ENCODE measurements around the gene C1QB.
"Not testable (repeated sequence)": the region's sequence is repeated elsewhere in the genome, so short reads cannot be mapped to it uniquely, and the experiment has no call there.

Gene C1QB

DNA sequence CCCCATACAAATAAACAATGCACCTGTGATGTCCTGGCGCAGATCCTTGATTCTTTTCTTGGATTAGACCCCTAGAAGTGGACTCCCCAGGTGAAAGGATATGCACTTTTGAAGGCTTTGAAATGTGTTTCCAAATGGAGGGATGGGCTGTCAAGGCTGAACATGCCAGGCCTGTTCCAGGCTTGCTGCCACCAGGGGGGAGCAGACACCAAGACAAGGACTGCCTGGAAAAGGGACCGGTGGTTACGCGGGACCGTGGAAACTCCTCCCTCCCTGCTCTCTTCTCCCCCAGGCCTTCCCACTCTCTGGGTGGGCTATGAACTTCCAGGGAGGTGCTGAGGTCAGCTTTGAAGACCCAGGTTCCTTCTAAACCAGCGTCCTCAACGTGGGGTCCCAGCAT lies 12.7 kb downstream of the C1QB start:
- H3K27ac ChIP-seq (ENCODE audit: low read depth, low read length, severe bottlenecking) = no peak overlapping the region
- H3K4me3 ChIP-seq (ENCODE audit: extremely low read depth, insufficient read depth, low read length, poor library complexity, severe bottlenecking) = no peak overlapping the region
- WGBS, 2 experiments (ENCODE audit: insufficient coverage in 2 of 2) = 17 to 43% methylated on average over 3 to 5 of the region's 7 CpGs
- H3K36me3 ChIP-seq (ENCODE audit: control insufficient read depth, insufficient read depth, low read length) = no peaks in the 10 kb centered on the region
- no peaks in the 10 kb centered on the region for H3K9me3 ChIP-seq (ENCODE audit: control insufficient read depth, low read length)
- no peaks in the 10 kb centered on the region for H3K4me1 ChIP-seq (ENCODE audit: control insufficient read depth, insufficient read depth, low read length, poor library complexity, severe bottlenecking)

DNA sequence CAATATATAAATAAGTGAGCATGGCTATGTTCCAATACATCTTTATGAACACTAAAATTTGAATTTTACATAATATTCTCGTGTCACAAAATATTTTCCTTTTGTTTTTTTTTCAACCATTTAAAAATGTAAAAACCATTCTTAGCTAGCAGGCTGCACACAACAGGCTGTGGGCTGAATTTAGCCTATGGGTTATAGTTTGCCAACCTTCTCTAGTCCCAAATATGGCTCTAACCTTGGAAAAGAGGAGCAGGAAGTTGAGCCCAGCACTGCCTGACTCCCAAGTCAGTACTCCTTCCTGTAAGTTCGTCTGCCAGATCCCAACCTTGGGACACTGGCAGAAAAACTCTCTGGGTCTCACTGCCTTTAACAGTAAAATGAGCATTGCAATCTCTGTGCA lies 13.4 kb downstream of the C1QB start:
- H3K4me3 ChIP-seq (ENCODE audit: extremely low read depth, insufficient read depth, low read length, poor library complexity, severe bottlenecking) = no peak overlapping the region
- 67% methylated on average over 1 of the region's 2 CpGs; no CpG with 5 or more reads in 1 of the 2 experiments for WGBS, 2 experiments (ENCODE audit: insufficient coverage in 2 of 2)
- H3K4me1 ChIP-seq (ENCODE audit: control insufficient read depth, insufficient read depth, low read length, poor library complexity, severe bottlenecking) = no peaks in the 10 kb centered on the region
- no peaks in the 10 kb centered on the region for H3K36me3 ChIP-seq (ENCODE audit: control insufficient read depth, insufficient read depth, low read length)
- H3K27ac ChIP-seq (ENCODE audit: low read depth, low read length, severe bottlenecking) = no peak overlapping the region
- no peaks in the 10 kb centered on the region for H3K9me3 ChIP-seq (ENCODE audit: control insufficient read depth, low read length)

DNA sequence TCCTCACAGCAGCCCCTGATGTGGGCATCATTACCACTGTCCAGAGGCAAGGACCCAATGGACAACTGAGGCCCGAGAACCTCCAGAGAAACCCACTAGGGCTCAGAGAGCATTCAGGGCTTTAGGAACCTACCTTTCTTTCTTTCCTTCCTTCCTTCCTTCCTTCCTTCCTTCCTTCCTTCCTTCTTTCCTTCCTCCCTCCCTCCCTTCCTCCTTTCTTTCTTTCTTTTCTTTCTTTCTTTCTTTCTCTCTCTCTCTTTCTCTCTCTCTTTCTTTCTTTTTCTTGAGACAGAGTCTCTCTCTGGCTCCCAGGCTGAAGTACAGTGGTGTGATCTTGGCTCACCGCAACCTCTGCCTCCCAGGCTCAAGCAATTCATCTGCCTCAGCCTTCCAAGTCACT lies 15.8 kb downstream of the C1QB start:
- H3K4me1 ChIP-seq (ENCODE audit: control insufficient read depth, insufficient read depth, low read length, poor library complexity, severe bottlenecking); H3K27ac ChIP-seq (ENCODE audit: low read depth, low read length, severe bottlenecking); H3K36me3 ChIP-seq (ENCODE audit: control insufficient read depth, insufficient read depth, low read length); H3K4me3 ChIP-seq (ENCODE audit: extremely low read depth, insufficient read depth, low read length, poor library complexity, severe bottlenecking); H3K9me3 ChIP-seq (ENCODE audit: control insufficient read depth, low read length): not testable (repeated sequence)
- WGBS, 2 experiments (ENCODE audit: insufficient coverage in 2 of 2) = 90% methylated on average over 2 of the region's 2 CpGs

DNA sequence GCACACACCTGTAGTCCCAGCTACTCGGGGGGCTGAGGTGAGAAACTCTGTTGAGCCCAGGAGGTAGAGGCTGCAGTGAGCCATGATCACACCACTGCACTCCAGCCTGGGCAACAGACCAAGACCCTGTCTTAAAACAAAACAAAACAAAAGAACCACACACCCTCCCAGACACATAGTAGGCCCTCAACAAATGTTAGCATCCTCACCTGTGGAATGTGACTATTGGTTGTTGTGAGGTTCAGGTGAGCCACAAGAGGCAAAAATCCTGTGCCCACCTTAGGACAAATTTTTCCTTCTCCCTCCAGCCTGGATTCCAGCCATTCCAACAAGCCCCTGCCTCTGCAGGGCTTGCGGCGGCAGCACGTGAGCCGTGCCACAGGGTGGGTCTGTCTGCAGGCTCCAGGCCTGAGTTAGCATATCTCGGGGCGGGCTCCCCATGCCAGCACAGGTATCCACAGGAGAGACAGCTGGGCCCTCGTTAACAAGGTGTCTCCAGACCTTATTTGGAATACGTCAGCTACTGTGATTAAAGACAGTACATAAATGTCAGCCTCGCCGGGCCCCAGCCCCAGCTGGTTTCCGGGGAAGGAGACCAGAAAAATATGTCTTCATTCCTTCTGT lies 17.4 kb downstream of the C1QB start:
- H3K9me3 ChIP-seq (ENCODE audit: control insufficient read depth, low read length) = no peaks in the 10 kb centered on the region
- no peak overlapping the region for H3K27ac ChIP-seq (ENCODE audit: low read depth, low read length, severe bottlenecking)
- 84 to 87% methylated on average over 8 to 11 of the region's 12 CpGs for WGBS, 2 experiments (ENCODE audit: insufficient coverage in 2 of 2)
- H3K4me3 ChIP-seq (ENCODE audit: extremely low read depth, insufficient read depth, low read length, poor library complexity, severe bottlenecking) = no peak overlapping the region
- H3K36me3 ChIP-seq (ENCODE audit: control insufficient read depth, insufficient read depth, low read length) = no peaks in the 10 kb centered on the region
- H3K4me1 ChIP-seq (ENCODE audit: control insufficient read depth, insufficient read depth, low read length, poor library complexity, severe bottlenecking) = no peaks in the 10 kb centered on the region

DNA sequence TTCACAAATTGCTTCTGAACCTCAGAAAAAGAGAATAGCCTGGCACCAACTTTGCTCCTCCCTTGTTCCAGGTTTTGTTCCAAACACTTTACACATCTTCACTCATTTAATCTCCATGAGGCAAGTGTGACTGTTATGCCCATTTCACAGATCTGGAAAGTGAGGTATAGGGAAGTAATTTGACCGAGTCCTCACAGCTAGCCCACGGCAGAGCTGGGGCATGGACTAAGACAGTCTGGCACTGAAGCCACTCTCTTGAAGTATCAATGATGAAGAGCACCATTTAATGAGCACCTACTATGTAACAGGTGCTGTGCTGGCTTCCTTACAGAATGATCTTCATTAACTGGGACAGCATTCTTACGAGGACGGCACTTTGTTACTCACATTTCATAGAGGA lies 19.0 kb downstream of the C1QB start:
- no peak overlapping the region for H3K27ac ChIP-seq (ENCODE audit: low read depth, low read length, severe bottlenecking)
- H3K36me3 ChIP-seq (ENCODE audit: control insufficient read depth, insufficient read depth, low read length) = no peaks in the 10 kb centered on the region
- H3K9me3 ChIP-seq (ENCODE audit: control insufficient read depth, low read length) = no peaks in the 10 kb centered on the region
- no peaks in the 10 kb centered on the region for H3K4me1 ChIP-seq (ENCODE audit: control insufficient read depth, insufficient read depth, low read length, poor library complexity, severe bottlenecking)
- H3K4me3 ChIP-seq (ENCODE audit: extremely low read depth, insufficient read depth, low read length, poor library complexity, severe bottlenecking) = no peak overlapping the region
- WGBS, 2 experiments (ENCODE audit: insufficient coverage in 2 of 2) = 87 to 92% methylated on average over 4 of the region's 4 CpGs

DNA sequence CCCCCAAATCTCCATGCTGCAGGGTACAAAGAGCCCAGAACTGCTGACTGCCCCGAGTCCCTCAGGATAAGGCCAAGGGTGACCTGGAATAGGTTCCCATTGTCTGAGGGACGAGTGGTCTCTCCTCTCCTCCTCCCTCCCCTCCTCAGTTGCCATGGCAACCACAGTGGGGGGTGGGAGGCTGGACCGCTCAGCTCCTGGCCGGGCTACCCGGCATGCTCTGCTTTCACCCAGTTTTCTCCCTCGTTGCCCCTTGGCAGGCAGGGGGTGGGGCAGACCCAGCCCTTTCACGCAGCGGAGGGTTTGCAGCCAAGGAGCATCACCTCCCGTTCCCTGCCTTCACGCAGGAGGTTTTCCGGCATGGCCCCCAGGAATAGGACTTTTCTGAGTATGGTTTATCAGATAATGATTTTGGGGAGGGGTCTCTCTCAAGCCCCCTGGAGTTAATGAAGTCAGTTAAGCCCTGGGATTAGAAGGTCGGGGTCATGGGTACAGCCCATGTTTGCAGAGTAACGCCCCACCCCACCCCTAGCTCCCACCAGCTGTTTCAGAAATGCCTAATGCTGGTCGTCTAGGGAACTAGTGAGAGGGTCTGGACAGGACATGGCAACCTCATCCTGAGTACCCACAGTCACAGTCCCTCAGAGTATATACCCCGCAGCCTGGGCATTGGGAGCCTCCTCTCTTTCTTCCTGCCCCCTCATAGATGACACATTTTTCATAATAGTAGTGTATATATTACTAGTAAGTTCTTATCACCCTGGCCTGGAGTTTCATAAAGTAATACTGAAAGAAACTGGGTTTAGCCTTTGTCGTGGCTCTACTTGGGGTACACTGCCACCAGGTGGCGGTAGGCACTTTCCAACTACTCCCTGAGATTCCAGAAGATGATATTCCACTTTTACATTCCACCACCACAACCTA lies 20.7 kb downstream of the C1QB start:
- Histone ChIP-seq H3K9me3 (ENCODE audit: control insufficient read depth, low read length) (no peaks in the 10 kb centered on the region), H3K27ac (ENCODE audit: low read depth, low read length, severe bottlenecking) (no peak overlapping the region), H3K36me3 (ENCODE audit: control insufficient read depth, insufficient read depth, low read length) (no peaks in the 10 kb centered on the region), H3K4me1 (ENCODE audit: control insufficient read depth, insufficient read depth, low read length, poor library complexity, severe bottlenecking) (no peaks in the 10 kb centered on the region), H3K4me3 (ENCODE audit: extremely low read depth, insufficient read depth, low read length, poor library complexity, severe bottlenecking) (no peak overlapping the region)
- WGBS, 2 experiments (ENCODE audit: insufficient coverage in 2 of 2) = 19 to 29% methylated on average over 6 to 7 of the region's 17 CpGs

DNA sequence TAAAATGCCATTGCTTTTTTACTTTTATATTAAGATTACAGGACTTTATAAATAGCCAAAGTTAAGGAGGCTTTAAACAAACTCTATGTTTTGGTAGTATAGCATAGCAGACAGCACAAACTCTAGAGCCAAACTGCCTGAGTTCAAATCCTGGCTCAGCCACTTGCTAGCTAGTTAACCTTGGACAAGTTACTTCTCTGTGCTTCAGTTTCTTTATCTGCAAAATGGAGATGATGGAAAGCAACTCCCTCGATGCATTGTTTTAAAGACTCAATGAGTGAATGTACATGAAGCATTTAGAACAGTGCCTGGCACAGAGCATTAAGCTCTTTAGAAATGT lies 21.3 kb downstream of the C1QB start:
- 50 to 69% methylated on average over 1 of the region's 1 CpG for WGBS, 2 experiments (ENCODE audit: insufficient coverage in 2 of 2)
- no peaks in the 10 kb centered on the region for H3K9me3 ChIP-seq (ENCODE audit: control insufficient read depth, low read length)
- H3K4me3 ChIP-seq (ENCODE audit: extremely low read depth, insufficient read depth, low read length, poor library complexity, severe bottlenecking) = no peak overlapping the region
- no peak overlapping the region for H3K27ac ChIP-seq (ENCODE audit: low read depth, low read length, severe bottlenecking)
- no peaks in the 10 kb centered on the region for H3K4me1 ChIP-seq (ENCODE audit: control insufficient read depth, insufficient read depth, low read length, poor library complexity, severe bottlenecking)
- no peaks in the 10 kb centered on the region for H3K36me3 ChIP-seq (ENCODE audit: control insufficient read depth, insufficient read depth, low read length)

DNA sequence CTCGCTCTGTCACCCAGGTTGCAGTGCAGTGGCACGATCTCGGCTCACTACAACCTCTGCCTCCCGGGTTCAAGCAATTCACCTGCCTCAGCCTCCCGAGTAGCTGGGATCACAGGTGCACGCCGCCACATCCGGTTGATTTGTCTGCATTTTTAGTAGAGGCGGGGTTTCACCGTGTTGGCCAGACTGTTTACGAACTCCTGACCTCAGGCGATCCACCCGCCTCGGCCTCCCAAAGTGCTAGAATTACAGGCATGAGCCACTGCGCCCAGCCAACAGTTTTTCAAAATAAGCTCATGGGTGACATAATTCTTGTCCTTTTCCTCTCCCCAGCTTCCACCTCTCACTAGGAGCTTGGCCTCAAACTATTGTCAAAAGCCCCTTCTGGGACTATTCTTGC lies 23.1 kb downstream of the C1QB start:
- H3K27ac ChIP-seq (ENCODE audit: low read depth, low read length, severe bottlenecking); H3K4me3 ChIP-seq (ENCODE audit: extremely low read depth, insufficient read depth, low read length, poor library complexity, severe bottlenecking); H3K9me3 ChIP-seq (ENCODE audit: control insufficient read depth, low read length); H3K4me1 ChIP-seq (ENCODE audit: control insufficient read depth, insufficient read depth, low read length, poor library complexity, severe bottlenecking); H3K36me3 ChIP-seq (ENCODE audit: control insufficient read depth, insufficient read depth, low read length): not testable (repeated sequence)
- WGBS, 2 experiments (ENCODE audit: insufficient coverage in 2 of 2) = 86 to 90% methylated on average over 15 of the region's 15 CpGs

DNA sequence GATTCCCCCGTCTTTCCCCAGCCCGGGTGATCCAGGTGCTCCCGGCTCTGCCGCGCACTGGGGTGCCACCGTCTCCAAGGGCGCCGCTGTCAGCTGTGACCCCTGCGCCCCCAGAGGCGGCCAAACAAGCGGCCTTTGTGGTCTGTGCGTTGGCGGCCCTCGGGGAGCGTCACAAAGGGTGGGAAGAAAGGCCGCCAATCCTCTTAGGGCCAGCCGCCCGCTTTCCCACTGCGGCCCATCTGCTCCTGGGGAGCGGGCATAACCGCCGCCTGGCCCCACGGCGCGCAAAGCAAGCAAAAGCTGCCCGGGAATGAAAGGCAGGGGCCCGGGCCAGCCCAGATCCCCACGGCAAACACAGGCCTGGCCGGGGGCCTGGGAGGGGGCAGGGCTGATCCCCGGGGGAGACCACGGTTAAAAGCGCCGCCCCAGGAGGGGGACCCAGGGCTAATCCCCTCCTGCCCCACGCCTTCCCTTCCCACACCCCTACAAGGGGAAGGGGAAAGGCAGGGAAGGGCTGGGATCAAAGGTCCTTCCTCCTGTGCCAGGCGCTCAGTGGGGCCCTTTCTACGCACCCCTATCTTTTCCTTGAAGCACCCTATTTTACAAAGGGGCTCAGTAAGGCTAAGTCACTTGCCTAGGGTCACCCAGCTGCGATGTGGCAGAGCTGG lies 24.0 kb downstream of the C1QB start:
- H3K4me3 ChIP-seq (ENCODE audit: extremely low read depth, insufficient read depth, low read length, poor library complexity, severe bottlenecking) = no peak overlapping the region
- H3K36me3 ChIP-seq (ENCODE audit: control insufficient read depth, insufficient read depth, low read length) = no peaks in the 10 kb centered on the region
- no peak overlapping the region for H3K27ac ChIP-seq (ENCODE audit: low read depth, low read length, severe bottlenecking)
- H3K4me1 ChIP-seq (ENCODE audit: control insufficient read depth, insufficient read depth, low read length, poor library complexity, severe bottlenecking) = no peaks in the 10 kb centered on the region
- WGBS, 2 experiments (ENCODE audit: insufficient coverage in 2 of 2) = 94 to 95% methylated on average over 18 to 31 of the region's 37 CpGs
- no peaks in the 10 kb centered on the region for H3K9me3 ChIP-seq (ENCODE audit: control insufficient read depth, low read length)

DNA sequence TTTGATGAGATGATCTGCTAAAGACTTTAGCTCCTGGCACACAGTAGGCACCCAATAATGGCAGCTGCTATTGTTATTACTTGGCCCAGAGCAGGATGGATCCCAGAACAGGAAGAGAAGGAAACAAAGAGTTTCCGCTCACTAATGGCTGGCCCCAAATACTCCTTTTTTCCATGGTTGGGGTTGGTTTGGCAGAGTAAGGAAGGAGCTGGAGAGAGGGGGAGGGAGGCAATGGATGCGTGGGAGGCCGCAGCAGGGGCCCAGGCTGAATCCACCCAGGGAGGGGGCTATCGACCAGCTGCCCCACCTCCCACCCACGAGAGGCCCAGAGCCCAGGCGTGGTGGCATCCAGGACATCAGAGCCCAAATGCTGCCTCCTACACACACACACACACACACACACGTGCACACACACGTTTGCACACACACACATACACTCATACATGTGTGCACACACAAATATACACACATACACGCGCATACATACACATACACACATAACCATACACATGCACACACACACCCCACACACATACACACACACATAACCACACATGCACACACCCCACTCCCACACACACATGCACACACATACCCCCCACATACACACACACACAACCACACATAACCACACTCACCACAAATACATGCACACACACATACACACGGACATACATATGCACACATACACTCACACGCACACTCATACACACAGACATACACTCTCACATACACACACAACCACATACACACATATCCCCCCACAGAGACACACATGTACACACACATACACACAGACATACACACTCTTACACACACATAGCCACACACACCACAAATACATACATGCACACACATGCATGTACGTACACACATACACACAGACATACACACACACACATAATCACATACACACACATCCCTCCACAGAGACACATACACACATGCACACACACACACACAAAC lies 25.2 kb downstream of the C1QB start:
- no peaks in the 10 kb centered on the region for H3K36me3 ChIP-seq (ENCODE audit: control insufficient read depth, insufficient read depth, low read length)
- no peak overlapping the region for H3K27ac ChIP-seq (ENCODE audit: low read depth, low read length, severe bottlenecking)
- WGBS, 2 experiments (ENCODE audit: insufficient coverage in 2 of 2) = 85 to 87% methylated on average over 8 to 10 of the region's 13 CpGs
- H3K4me1 ChIP-seq (ENCODE audit: control insufficient read depth, insufficient read depth, low read length, poor library complexity, severe bottlenecking) = no peaks in the 10 kb centered on the region
- H3K9me3 ChIP-seq (ENCODE audit: control insufficient read depth, low read length) = no peaks in the 10 kb centered on the region
- no peak overlapping the region for H3K4me3 ChIP-seq (ENCODE audit: extremely low read depth, insufficient read depth, low read length, poor library complexity, severe bottlenecking)

Measured in mesodermal cell (in vitro differentiated cells).